Measurements from ENCODE around the gene XPNPEP2.

XPNPEP2 gene

GRCh38 chrX:129781134-129781672, 42.4 kb downstream of the XPNPEP2 start:
- no peak for FAIRE-seq

- FAIRE-seq: no peak
Measured at GRCh38 chrX:129781680-129782495, 43.1 kb downstream of the XPNPEP2 start.

- FAIRE-seq: no peak
Measured at GRCh38 chrX:129782706-129783105, 43.9 kb downstream of the XPNPEP2 start.

GRCh38 chrX:129783291-129783713, 44.5 kb downstream of the XPNPEP2 start:
- FAIRE-seq: no peak

- no peak for FAIRE-seq
Measured at GRCh38 chrX:129784371-129784770, 45.6 kb downstream of the XPNPEP2 start.

- FAIRE-seq: no peak
Measured at GRCh38 chrX:129785160-129785947, 46.6 kb downstream of the XPNPEP2 start.

- no peak for FAIRE-seq
Measured at GRCh38 chrX:129786210-129786651, 47.5 kb downstream of the XPNPEP2 start.

- FAIRE-seq: no peak
Measured at GRCh38 chrX:129787336-129788055, 48.7 kb downstream of the XPNPEP2 start.

- FAIRE-seq: no peak
Measured at GRCh38 chrX:129788527-129788926, 49.7 kb downstream of the XPNPEP2 start.

- no peak for FAIRE-seq
Measured at GRCh38 chrX:129790146-129790545, 51.4 kb downstream of the XPNPEP2 start.

GRCh38 chrX:129790808-129791207, 52.0 kb downstream of the XPNPEP2 start:
- no peak for FAIRE-seq

GRCh38 chrX:129791336-129791735, 52.6 kb downstream of the XPNPEP2 start:
- no peak for FAIRE-seq

GRCh38 chrX:129791961-129792570, 53.3 kb downstream of the XPNPEP2 start:
- no peak for FAIRE-seq

GRCh38 chrX:129792586-129793291, 54.0 kb downstream of the XPNPEP2 start:
- no peak for FAIRE-seq

- no peak for FAIRE-seq
Measured at GRCh38 chrX:129793604-129794191, 54.9 kb downstream of the XPNPEP2 start.

- FAIRE-seq: no peak
Measured at GRCh38 chrX:129795584-129795983, 56.8 kb downstream of the XPNPEP2 start.

GRCh38 chrX:129797251-129797906, 58.6 kb downstream of the XPNPEP2 start:
- FAIRE-seq: no peak

GRCh38 chrX:129798456-129798855, 59.7 kb downstream of the XPNPEP2 start:
- FAIRE-seq: no peak

GRCh38 chrX:129798888-129799287, 60.1 kb downstream of the XPNPEP2 start:
- FAIRE-seq: no peak

GRCh38 chrX:129800186-129800585, 61.4 kb downstream of the XPNPEP2 start:
- no peak for FAIRE-seq

- FAIRE-seq: no peak
Measured at GRCh38 chrX:129802863-129803262, 64.1 kb downstream of the XPNPEP2 start.

Data from endometrium (tissue), 2 donors.